GM18499 (cell line): ENCODE data around the gene RAPGEF5.

Source experiments
- ATAC-seq: cut with Tn5 transposase; IDR thresholded peaks from one replicate; pipeline ENCODE4 v1.9.1; 2021; ENCODE audit warnings: moderate number of reproducible peaks; ENCODE audit not compliant: insufficient read depth, unreplicated experiment

The RAPGEF5 gene

DNA sequence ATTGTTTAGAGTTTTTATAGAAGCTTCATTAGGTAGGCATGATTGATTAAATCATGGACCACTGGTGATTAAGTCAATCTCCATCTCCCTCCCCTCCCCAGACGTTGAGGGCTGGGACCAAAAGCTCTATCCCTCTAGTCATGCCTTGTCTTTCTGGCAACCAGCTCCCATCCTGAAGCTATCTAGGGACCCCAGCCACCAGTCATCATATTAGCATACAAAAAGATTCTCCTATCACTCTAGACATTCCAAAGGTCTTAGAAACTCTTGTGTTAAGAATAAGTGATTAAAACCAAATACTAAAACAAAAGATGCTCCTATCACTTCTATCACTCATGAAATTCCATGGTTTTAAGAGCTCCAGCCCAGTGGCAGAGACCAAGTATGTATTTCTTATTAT lies 178.2 kb downstream of the RAPGEF5 start:
- ATAC-seq, result no peak

- ATAC-seq, result no peak
Observed at GRCh38 chr7:22176791-22177412, 180.1 kb downstream of the RAPGEF5 start.

DNA sequence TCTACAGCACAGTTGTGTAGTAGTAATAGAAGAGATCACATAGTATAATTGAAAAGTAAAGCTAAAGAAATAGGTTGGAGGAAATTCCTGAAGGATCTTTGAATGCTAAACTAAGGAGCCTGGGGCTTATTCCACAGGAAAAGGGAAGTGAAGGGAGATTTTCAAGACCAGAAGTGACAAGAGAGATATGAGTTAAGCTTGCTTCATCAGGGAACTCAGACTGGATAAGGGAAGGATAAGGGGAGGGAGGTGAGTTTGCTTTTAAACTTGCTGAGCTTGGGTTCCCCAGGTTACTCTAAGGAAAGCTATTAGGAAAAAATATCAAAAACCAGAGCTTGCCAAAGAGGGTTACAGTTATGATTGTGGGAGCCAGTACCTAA lies 182.4 kb downstream of the RAPGEF5 start:
- no peak for ATAC-seq

- ATAC-seq, result peak; percentile 80
Observed at GRCh38 chr7:22173685-22174573, 183.0 kb downstream of the RAPGEF5 start.

GRCh38 chr7:22168129-22168634 lies 188.8 kb downstream of the RAPGEF5 start:
- no peak for ATAC-seq

- ATAC-seq, result no peak
Observed at GRCh38 chr7:22167482-22167881, 189.5 kb downstream of the RAPGEF5 start.

DNA sequence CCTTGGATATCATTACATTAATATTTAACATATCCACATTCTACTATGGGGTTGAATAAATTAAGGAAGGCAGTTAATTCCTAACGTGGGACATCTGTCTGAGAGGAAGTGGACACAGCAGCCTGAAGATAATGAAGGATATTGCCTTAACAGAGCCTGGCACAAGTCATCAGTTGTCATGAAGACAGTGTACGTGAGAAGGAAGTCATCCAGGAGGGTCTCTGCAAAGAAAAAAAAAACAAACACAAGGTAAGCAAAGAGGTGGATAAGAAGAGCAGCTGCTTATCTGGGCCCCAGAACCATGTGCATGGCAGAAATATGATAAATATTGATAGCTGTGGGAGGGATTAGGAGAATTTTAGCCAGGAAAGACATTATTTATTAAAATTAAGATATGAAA lies 190.0 kb downstream of the RAPGEF5 start:
- ATAC-seq, result no peak

GRCh38 chr7:22159341-22159740 lies 197.6 kb downstream of the RAPGEF5 start:
- no peak for ATAC-seq

GRCh38 chr7:22157552-22157951 lies 199.4 kb downstream of the RAPGEF5 start:
- no peak for ATAC-seq

DNA sequence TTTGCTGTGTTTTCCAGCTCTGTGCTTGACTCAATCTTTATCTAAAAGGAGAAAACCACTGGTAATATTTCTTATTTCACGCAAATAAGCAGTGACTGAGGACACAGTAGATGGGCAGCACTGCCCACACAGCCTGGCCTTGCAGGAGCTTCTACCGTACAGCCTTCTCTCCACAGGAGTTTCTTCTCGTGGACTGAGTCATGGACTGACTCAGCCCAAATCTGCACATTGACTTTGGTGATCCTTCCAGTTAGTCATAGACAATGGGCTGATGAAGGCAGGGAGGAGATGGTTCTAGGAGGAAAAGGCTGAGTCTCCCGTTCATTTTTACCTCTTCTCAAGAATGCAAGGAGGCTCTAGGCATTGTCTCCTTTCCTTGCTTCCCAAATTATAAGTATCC lies 200.7 kb downstream of the RAPGEF5 start:
- ATAC-seq, result no peak

DNA sequence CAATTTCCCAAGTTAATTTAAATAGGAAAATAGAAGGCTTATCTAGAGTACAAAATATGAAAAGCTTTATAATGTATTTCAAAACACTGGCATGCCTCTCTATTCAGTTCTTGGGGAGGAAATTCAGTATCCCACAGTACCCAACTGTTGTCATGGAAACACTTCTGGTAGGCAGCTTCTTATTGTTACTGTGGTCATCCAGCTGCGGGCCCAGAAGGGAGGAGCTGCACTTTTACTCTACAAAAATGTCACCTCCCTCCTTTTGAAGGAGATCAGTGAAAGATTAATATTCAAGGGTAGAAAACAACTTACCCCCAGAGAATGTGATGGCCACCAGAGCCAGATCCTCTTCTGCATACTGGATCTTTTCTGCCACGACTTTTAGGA lies 202.8 kb downstream of the RAPGEF5 start:
- no peak for ATAC-seq

GRCh38 chr7:22153432-22154142 lies 203.4 kb downstream of the RAPGEF5 start:
- ATAC-seq, result no peak

GRCh38 chr7:22152690-22153089 lies 204.3 kb downstream of the RAPGEF5 start:
- no peak for ATAC-seq

GRCh38 chr7:22151901-22152300 lies 205.1 kb downstream of the RAPGEF5 start:
- ATAC-seq, result no peak

DNA sequence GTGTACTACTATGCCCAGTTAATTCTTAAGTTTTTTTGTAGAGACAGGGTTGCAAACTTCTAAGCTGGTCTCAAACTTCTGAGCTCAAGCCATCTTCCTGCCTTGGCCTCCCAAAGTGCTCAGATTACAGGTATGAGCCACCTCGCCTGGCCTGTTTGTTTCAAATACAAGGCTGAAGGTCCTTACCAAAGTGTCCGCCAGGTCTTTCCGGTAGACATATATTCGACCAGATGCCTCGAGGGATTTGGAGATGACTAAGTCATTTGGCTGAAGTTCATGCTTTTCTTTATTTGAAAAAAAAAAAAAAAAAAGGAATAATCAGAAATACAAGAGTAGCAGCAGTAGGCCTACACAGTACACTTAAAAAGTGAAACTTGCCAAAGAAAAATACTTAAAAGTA lies 206.7 kb downstream of the RAPGEF5 start:
- ATAC-seq, result no peak

DNA sequence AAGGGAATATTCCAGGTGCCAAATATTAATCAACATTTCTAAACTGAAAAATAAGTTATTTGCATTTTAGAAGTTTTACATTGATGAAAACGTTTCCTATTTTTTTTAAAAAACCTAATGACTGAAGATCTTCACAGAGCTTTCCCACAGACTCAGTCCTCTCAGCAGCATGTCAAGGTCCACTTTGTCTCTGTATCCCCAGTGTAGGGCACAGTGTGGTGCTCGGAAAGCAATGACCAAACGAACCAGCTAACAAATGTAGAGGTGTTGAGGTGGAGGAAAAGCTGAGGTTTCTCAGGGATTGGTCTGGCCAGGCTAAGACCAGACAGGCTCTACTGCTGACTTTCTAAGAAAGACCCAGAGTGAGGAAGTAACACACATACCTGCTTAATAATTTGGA lies 209.1 kb downstream of the RAPGEF5 start:
- ATAC-seq, result no peak

DNA sequence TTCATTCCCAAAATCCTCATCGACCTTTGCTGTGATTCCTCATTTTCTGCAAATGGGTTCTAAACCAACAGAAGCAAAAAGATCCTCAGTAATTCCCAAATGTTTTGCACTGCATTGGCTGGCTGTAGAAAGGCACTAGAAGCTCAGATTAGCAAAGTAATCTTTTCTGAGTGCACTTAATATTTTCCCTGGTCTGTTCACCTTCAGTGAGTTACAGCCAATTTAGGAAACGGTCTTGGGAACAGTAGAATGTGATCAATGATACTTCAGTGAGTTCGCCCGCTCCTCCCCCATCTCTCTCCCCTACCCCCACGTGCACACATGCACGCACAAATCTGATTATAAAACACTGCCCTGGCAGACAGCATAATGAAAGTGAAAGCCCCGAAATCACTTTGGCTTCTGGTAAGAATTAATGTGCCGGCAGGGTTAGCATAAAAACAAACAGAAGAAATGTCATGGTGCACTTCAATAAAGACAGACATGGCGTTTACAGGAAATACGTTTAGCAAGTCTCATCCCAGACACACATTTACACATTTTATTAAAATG lies 209.9 kb downstream of the RAPGEF5 start:
- no peak for ATAC-seq

DNA sequence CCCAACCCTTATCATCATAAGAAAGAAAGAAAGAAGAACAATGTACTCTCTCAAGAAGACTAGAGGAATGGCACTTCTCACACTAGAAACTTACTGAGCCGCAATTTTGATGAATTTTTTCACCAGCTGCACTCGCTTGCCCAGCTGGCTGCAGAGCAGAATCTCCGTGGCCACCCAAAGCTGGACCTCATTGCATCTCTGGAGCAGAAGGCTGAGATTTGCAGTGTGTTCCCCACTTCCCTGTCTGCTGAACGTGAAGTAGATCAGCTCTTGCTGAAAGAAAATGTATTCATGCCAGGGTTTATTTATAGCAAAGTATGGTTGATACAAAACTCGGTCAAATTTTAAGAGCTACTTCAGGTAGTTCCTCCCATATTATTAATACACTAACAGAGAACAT lies 212.0 kb downstream of the RAPGEF5 start:
- no peak for ATAC-seq

- ATAC-seq, result no peak
Observed at GRCh38 chr7:22143491-22143890, 213.5 kb downstream of the RAPGEF5 start.

DNA sequence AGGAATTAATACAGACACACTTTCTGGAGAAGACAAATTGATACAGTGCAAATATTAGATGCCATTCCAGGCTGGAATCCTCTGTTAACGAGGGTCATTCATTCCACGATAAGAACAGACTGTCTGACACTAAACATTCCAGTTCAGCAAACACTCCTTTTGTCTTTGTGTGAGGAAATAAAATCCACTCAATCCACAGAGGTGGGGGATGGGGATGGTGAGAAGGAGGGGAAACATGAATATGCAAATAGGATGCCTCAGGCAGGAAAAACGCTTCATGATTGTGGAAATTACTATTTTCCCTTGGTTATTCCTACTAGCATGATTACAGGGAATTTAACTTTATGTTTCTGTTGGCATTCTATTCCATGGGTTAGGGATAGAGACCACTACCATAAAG lies 214.4 kb downstream of the RAPGEF5 start:
- no peak for ATAC-seq

DNA sequence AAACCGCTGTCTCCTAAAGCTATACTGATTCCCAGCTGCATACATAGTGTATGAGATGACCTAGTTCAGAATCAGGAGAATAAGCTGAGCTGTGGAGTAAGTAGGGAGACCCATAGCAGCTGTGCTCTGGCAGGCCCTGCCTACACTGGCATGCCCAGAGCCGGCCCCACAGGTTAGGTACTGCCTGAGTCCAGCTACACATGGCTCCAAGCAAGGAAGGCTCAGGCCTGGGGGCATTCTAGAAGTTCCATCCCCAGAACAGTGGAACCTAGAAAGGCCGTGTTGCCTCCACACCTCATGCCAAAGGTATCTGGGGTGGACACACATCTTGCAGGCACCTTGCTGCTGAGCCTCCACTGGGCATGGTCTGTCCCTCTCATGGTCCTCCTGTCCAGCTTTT lies 215.6 kb downstream of the RAPGEF5 start:
- no peak for ATAC-seq
